ENCODE results near the gene PLOD3.

The PLOD3 gene

DNA sequence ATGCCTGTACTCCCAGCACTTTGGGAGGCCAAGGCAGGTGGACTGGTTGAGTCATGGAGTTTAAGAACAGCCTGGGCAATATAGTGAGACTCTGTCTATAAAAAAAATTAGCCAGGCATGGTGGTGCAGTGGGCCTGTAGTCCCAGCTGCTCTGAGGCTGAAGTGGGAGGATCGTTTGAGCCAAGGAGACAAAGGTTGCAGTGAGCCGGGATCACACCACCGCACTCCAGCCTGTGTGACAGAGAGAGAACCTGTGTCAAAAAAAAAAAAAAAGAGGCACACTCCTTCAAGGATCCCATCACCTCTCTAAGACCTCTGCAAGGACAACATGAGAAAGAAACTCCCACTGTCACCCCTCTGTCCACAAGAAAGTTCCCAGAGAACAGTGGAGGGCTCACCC lies 41.7 kb downstream of the PLOD3 start:
- DNase-seq, result no peak

DNA sequence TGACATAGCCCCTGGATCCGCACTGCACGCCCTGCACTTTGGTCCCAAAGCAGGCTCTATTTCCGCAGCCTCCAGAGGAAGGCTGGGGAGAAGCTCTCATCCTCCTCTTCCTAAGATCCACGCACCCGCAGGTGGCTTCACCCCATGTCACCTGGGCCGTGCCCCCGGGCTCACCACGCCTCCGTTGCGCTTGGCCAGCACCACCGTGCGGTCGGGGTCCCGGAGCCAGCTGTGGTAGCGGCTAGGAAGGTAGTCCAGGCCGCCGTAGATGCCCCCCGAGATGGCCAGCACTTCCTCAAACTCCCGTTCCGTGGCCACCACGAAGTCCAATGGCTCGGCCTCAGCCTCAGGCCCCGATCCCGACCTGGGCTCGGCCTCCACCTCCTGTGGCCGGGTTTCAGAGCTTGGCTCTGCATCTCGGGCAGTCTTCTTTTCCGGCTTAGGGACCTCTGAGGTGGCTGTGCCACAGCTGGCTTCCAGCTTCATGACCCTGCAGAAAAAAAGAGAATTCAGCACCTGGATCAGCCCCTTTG lies 43.0 kb downstream of the PLOD3 start:
- DNase-seq, result no peak

DNA sequence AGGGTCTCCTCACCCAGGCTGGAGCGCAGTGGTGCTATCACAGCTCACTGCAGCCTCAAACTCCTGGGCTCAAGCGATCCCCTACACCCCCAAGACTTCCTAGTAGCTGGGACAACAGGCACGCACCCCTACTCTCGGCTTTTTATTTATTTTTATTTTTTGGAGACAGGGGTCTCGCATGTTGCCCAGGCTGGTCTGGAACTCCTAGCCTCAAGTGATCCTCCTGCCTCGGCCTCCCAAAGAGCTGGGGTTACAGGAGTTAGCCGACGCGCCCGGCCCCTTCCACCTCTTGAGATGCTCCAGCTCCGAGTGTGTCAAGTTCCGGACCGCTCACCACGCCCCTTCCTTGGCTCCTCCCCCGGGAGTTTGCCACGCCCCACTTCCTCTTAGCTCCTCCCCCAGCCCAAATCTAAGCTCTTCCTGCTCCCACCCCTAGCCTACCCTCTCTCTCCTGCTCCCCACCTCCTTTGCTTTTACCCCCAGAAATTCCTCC lies 43.6 kb downstream of the PLOD3 start:
- peak; percentile 77 for DNase-seq

DNA sequence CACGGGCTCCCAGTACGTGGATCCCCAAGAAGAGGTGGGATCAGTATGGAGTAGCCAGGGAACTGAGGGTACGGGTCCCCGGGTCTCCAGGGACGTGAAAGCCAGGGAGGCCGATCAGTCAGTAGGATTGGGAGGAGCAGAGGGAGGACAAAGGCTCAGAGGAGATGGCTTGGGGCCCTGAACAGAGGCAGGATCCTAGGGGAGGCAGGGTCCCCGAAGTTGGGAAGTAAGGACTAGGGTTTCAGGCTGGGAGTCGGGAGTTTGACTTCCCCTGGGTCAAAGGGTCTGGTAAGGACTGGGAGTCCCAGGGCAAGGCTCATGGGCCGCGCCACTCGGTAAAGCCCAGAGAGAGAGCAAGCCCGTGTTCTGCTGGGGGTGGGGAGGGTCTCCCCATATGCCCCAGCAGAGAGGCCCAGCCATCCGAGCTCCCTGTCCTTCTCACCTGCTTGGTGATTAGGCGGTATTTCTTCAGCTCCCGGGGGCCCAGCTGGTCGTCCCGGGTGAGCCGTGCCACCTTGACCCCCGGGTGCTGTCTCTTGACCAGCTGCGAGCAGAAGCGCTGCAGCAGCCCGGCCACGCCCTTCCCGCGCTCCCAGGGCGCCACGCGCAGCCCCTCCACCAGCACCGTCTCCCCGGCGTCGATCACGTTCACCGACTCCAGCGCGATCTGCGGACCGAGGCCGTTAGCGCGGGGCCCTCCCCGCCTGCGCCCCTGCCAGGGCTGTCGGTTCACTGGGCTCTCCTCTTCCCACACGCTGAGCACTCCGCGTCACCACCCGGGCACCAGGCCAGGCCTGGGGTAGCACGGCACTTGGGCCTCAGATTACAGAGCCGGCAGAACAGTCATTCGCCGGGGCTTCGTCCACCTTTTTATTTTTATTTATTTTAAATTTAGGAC lies 44.3 kb downstream of the PLOD3 start:
- DNase-seq, result no peak

DNA sequence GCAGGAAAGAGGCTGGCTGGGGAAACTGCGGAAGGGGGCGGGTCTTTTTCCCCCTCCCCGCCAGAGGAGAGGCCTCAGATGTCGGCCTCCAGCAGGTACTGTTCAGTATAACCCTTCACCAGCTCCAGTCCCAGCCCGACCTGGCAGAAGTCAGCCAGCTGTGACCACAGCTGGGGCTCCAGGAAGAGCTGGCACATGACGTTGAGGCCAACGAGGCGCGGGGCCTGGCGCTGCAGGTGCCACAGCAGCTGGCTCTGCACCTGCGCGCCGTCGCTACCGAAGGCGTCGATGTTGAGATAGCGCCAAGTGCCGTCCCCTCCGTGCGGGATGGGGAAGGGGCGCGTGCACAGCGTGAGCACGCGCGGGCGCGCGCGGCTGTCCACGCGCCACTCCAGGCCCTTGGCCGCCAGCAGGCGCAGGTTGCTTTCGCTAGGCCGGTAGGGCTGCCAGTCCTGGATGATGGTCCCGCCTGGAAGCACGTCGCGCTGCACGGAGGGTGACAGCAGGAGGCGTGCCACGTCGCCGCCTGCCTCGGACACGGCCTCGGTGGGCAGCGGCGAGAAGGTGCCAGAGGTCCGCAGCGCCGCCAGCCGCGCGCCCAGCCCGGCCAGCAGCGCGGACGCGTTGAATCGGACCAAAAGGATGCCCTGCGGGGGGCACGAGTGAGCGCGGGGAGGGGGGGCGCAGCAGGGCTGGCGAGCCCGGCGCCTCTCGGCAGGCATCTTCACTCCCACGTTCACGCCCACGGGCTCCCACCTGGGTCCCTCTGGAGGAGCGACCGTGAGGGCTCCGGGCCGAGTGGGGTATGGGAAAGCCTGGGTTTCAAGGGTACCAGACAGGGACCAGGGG lies 45.2 kb downstream of the PLOD3 start:
- no peak for DNase-seq

DNA sequence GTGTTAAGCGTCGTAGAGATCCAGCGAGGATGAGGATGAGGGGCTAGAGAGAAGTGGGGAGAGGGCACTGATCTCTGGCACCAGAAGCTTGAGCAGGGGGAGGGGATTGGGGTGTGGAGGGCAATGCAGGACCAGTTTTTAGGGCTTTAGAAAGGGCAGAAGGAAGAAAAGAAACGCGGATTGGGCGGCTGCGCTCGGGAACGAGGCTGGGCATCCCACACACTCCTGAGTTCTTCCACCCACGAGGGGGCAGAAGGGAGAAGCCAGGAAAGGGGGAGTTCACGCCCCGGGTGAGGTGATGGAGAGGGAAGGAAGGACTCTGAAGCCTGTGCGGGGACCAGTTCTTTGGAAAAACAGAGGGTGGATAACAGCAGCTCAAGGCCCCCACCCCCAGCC lies 45.9 kb downstream of the PLOD3 start:
- no peak for DNase-seq

DNA sequence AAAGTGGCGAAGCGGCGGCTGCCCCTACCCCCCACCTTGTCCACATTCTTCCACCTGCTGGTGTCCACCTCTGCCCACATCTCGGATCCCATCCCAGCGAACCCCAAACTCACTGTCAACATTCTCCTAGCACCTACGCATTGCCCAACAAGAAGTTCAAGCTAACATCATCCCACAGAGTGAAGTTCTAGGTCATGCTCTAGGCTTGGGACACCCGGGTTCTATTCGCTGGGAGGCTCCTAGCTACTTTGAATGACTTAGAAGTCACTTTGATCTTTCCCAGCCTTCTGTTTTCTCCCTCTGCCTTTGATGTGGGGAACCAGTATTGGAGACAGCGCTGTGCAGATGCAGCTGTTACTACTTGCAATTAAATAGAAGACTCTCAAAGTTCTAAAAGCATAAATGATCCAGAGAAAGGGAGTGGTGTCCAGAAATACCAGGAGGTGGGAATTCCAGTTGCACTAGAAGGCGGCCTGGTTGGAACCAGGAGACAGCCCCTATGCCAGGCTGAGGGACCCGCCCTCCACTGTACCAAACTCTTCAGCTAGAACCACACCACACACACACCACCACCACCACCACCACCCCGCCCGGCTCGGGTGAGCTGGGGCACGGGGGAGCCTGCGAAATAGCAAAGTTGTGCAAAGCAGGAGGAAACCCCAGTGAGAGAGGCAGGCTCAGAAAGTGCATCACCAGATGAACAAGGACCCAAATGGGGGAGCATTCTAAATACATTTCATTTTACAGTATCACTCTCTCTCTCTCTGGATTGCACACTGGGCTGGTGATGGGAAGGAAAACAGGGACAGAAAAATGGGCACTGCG lies 46.6 kb downstream of the PLOD3 start:
- no peak for DNase-seq

DNA sequence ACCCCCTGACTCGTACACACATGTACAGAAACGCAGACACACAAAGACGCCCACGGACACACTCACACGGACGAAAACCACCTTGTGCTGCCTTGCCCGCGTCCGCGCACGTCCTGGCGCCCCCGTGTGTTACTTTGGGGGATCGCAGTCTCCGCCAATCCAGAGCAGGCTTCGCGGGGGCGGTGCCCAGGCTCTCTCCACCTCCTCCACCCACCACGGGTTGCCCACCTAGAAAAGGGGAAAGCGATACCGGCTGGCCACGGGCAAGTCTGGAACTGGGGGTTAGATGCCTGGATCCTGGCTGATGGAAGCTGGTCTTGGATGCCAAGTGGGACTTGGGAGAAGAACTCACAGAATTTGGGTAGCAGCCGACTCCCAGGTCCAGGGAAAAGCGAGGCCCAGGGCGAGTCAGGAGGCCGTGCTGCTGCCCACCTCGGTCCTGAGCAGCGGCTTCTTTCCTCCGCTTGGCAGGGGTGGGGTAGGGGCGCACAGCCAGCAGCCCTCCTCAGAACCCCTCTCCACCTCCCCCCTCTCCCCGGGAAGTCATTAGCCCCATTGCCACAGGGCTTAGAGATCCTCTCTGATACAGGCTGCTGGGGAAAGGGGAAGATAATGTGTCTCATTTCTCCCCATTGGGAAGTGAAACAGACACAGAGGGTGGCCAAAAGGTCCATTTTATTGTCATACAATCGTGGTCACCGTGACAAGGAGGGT lies 47.4 kb downstream of the PLOD3 start:
- DNase-seq, result peak; percentile 81

DNA sequence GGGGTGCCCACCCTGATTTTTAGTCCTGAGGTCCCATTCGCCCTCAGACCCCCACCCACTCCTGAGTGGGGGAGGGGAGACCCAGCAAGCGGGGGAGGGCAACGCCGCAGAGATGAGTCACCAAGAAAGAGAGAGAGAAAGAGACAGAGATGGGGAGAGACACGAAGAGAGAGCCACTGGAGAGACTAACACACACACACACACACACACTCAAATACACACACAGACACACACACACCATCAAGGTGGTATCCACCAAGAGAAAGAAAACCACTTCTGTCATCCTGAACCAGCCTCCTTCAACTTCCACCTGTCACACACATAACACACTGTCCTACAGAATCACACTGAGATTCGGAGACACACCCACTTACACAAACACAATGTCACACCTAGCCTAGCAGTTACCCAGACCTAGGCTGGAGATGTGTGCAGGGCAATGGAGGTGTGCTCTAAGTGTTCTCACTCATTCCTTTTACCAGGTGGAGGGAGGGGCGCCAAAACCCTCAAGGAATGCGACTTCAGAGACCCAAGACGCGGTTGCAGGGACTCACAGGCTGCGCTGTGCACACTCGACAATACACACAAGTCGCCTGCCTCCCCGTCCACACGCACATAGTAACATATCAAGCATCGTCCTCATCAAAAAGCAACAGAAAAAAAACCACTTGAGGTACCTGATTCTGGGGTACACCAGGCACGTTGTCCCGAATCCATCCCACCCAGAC lies 48.1 kb downstream of the PLOD3 start:
- no peak for DNase-seq

DNA sequence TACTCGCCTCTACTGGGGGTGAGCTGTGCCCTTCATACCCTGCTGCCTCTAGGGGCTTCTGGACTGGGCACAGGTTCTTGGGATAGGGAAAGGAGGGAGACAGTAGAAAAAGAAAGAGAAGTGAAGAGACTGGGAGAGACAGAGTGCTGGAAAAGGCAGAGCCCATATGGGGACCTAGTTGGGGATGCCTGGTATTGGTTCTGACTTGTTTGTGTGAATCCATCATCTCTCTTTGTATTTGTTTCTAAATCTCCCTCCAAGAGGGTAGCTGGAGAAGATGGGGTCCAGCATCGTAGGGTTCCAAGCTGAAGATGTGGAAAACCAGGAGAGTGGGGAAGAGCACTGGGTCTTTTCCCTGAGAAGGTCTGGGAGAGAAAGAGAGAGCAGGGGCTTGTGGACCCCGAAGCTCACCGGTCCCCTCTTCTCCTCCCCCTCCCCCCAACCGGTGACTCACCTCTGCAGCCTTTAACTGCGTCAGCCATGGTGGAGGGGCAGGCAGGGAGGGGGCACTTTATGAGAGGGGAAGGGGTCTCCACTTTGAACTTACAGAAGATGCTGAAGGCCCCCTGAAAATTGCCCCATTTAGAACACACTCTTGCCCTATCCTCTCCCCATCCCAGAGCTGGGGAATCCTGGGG lies 48.9 kb downstream of the PLOD3 start:
- DNase-seq, result no peak

DNA sequence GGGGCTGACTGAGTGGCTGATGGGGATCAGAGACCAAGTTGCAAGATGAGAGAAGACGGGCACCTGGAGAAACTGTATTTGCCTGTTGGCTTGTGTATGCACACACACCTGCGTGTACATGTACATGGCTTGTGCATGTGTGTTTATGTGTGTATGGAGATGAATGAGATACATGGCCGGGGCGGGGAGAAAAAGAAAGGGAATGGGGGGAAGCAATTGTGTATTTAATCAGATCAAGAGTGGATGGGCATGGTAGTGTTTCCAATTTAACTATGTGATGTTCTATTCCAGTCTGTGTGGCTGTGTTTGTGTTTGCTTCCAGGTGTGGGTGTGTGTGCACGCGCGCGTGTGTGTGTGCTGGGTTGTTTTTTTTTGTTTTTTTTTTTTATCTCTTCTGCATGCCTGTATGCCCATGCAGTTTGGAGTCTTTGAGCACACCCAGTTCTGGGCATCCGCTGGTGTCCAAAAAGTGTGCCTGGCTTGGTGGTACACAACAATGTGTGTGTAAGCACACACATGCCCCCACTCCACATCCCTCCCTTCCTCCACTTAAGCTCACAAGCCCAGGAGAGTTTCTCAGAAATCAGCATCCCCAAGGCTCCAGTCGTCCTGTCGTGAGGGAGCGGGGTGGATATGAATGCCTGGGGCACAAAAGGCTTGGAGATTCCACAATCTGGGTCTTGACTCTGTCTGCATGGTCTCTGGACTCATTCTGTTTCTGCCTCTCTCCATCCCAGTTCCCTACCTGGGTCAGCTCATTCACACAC lies 49.6 kb downstream of the PLOD3 start:
- no peak for DNase-seq

DNA sequence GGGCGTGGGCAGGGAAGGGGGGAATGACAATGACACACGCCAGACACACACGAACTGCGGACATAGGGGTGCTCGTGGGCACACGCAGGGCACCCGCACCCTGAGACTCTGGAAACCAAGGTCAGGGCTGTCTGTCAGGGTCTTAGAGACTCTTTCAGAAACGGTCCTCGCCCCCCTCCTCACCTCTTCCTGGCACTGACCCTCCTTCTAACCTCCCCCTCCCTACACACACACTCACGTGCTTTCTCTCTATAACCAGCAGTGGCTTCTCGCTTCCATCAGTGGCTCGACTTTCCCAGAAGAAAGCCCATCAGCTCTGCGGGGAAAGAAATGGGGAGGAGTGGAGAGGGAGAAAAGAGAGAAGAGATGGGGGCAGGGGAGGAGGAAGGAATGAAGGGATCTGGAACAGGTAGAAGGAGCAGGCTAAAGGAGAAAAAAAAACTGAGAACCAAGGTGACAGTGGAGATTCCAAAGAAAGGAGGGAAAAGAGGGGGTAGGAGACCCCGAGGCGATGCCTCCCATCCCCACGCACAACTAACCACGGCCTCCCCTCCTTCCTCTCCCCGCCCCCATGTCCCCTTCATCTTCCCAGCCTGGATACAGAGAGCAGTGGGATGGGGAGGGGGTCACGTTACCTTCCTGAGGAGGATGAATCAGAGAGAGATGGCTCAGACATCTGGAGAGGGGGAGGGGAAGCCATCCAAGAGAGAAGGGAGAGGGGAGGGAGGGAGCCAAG lies 50.3 kb downstream of the PLOD3 start:
- no peak for DNase-seq

DNA sequence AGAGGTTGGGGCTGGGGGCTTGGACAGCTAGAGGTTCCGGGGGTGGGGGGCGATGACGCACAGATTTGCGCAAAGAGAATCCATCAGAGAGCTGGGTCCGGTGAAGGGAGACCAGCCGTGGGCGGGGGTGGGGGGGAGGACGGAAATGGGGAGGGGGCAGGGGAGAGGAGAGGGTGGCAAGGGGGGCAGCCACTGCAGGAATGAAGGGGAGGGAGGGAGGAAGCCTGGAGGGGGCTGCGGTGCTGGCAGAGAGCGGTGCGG lies 50.8 kb downstream of the PLOD3 start:
- DNase-seq, result no peak

DNA sequence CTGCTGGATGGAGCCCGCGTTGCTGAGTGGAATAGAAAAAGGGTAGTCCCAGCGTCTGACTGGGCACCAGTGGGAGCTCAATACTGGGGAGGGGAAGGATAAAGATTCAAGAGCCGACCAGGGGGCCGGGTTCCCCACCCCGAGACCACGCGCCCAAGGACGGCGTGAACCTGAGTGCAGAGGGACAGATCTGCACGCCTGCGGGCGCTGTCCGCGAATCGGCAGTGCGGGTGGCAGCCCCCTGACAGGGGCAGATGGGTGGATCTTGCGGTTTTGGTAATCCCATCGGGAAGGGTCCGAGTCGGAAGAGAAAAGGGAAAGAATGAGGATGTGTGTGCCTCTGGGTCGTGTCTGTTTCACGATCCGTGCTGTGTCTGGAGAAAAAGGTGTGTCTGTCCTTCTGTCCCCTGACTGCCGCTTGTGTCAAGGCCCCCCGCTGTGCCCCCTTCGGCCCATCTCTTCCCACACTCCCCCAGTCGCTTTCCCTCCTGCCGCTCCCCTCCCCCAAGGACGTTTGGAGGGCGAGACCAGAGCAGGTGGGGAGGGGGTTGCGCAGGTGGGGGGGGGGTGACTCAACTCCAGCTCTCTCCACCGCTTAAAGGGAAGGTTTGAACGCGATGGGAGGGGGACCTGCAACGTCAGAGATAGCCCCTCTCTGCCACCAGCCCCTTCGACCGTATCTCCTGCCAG lies 51.3 kb downstream of the PLOD3 start:
- DNase-seq, result no peak

DNA sequence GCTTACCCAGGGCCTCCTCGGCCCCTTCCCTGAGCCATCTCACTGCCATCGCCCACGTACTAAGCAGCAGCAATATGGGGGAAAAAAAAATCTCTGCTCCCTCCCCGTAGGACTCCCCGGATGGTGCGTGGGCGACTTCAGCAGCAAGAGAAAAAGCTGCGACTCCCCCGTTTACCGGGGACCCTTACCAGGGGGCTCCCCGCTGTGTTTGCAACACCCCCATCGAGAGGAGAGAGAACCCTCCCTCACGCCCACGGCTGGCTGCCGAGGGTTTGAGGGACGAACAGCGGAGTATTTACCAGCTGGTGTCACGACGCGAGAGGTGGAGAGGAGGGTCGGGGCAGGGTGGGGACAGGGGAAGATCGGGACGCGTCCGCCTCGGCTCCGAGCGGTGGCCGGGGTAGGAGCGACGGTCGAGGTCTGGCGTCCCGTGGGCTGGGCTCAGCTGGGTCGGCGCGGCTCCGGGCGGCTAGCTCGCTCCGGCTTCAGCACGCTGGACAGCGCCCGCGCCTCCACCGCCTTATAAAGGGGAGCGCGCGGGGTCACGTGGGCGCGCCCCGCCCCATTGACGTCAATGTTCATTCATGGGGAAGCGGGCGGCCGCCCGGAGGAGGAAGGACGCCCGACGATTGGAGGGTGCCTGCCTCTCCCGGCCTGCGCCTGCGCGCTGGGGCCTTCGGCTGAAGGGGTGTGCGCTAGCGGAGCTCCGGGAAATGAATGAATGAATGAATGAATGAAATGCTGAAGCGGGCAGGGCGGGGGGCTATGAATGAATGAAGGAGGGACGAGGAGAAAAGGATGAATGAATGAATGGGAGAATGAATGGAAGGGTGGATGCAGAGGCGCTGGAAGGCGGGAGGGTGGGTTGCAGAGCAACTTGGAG lies 52.1 kb downstream of the PLOD3 start, which contains the start of gene VGF:
Gene VGF (minus strand): TSS at position 495 of the 883 bp plus-strand sequence. CDS start 726 bp downstream, outside the sequence.
- peak; percentile 97 for DNase-seq

DNA sequence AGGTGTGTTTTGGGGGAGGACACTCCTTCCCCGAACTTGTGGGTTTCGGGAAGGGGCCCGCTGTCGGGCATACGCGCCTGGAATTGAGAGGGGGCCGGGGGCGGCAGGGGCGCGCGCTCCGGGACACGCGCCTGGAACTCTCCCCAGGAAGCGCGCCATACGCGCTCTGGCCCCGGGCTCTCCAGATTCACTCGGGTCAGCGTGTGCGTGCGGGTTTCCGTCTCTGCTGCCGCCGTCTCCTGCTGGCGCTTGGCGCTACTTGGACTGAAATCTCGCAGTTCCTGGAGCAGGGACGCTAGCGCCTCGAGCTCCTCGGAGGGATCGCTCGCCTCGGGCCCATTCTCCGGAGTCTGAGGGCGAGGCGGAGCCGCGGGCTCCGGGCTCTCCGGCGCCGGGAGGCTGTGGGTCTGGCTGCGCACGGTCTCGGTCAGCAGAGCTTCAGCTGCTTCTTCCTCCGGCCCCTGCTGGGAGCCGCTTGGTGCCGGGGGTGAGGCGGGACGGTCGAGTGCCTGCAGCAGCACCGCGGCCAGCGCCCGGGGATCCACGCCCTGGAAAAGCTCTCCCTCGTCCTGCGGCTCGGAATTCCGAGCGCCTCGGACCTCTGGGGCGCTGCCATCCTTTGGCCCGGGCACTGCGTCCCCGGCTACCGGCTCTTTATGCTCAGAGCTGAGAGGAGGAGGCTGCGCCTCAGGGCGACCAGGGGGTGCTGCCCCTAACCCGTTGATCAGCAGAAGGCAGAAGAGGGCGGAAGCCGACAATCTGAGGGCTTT lies 53.1 kb downstream of the PLOD3 start:
- no peak for DNase-seq

Data from activated CD4-positive, alpha-beta T cell treated with anti-CD3 and anti-CD28 coated beads, Interleukin-10, Interleukin-2, amounts not matched to agents 100 ng/mL and 50 ng/mL, durations not matched to agents 16 hours and 8 hours (primary cell).